Measurements from ENCODE around the gene RIN2.

DNA sequence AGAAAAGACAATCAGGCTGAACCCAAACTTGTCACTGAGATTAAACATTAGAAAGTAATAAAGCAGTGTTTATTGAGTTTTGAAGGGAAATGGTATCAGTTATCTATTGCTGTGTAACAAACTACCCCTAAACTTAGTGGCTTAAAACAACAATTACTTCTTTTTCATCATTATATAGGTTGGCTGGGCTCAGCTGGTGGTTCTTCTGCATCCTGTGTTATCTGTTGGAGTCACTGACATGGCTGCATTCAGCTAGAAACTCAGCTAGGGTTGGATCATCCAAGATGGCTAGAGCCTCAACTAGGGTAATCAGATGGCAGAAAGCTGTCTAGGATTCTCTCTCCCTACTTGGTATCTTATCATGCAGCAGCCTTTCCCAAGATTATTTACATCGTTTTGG is 12.5 kb upstream of the RIN2 start:
- TF ChIP-seq PHF8 (IDR thresholded peaks at IDR 0.05; ENCODE audit: borderline replicate concordance, low read length) (no peak), SREBF2 (CRISPR knock-in tag; IDR thresholded peaks at IDR 0.05) (no peak), CBX8 (IDR thresholded peaks at IDR 0.05; ENCODE audit: borderline replicate concordance, extremely low read depth, low read depth, low read length, poor library complexity, severe bottlenecking) (no peak), TAF1 (IDR thresholded peaks at IDR 0.05; ENCODE audit: control insufficient read depth, extremely low read depth, insufficient read depth, low read length, severe bottlenecking) (no peak), KLF13 (tag; IDR thresholded peaks at IDR 0.05; ENCODE audit: borderline replicate concordance, low read depth) (no peak)
- TF ChIP-seq, protein P1, sequence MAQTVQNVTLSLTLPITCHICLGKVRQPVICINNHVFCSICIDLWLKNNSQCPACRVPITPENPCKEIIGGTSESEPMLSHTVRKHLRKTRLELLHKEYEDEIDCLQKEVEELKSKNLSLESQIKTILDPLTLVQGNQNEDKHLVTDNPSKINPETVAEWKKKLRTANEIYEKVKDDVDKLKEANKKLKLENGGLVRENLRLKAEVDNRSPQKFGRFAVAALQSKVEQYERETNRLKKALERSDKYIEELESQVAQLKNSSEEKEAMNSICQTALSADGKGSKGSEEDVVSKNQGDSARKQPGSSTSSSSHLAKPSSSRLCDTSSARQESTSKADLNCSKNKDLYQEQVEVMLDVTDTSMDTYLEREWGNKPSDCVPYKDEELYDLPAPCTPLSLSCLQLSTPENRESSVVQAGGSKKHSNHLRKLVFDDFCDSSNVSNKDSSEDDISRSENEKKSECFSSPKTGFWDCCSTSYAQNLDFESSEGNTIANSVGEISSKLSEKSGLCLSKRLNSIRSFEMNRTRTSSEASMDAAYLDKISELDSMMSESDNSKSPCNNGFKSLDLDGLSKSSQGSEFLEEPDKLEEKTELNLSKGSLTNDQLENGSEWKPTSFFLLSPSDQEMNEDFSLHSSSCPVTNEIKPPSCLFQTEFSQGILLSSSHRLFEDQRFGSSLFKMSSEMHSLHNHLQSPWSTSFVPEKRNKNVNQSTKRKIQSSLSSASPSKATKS (CRISPR knock-in tag; IDR thresholded peaks at IDR 0.05) = no peak
- TF ChIP-seq, protein P2, sequence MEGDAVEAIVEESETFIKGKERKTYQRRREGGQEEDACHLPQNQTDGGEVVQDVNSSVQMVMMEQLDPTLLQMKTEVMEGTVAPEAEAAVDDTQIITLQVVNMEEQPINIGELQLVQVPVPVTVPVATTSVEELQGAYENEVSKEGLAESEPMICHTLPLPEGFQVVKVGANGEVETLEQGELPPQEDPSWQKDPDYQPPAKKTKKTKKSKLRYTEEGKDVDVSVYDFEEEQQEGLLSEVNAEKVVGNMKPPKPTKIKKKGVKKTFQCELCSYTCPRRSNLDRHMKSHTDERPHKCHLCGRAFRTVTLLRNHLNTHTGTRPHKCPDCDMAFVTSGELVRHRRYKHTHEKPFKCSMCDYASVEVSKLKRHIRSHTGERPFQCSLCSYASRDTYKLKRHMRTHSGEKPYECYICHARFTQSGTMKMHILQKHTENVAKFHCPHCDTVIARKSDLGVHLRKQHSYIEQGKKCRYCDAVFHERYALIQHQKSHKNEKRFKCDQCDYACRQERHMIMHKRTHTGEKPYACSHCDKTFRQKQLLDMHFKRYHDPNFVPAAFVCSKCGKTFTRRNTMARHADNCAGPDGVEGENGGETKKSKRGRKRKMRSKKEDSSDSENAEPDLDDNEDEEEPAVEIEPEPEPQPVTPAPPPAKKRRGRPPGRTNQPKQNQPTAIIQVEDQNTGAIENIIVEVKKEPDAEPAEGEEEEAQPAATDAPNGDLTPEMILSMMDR (IDR thresholded peaks at IDR 0.05 in 2 of 3, conservative IDR thresholded peaks at IDR 0.05 in 1 of 3; ENCODE audit: insufficient read depth in 2 of 3, low read depth in 1 of 3, low read length in 3 of 3) = no peak
- TF ChIP-seq, protein P3, sequence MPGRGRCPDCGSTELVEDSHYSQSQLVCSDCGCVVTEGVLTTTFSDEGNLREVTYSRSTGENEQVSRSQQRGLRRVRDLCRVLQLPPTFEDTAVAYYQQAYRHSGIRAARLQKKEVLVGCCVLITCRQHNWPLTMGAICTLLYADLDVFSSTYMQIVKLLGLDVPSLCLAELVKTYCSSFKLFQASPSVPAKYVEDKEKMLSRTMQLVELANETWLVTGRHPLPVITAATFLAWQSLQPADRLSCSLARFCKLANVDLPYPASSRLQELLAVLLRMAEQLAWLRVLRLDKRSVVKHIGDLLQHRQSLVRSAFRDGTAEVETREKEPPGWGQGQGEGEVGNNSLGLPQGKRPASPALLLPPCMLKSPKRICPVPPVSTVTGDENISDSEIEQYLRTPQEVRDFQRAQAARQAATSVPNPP (IDR thresholded peaks at IDR 0.05; ENCODE audit: borderline replicate concordance, insufficient read depth, insufficient read length) = no peak
